ENCODE data around the gene TLL2. TPM values are rescaled to one million over a fixed set of nuclear protein-coding genes. Genes with fewer than 3 reads are reported as not detected.

Gene TLL2
- total RNA-seq, 1 donor from 2014 or later = 10.8 TPM

DNA sequence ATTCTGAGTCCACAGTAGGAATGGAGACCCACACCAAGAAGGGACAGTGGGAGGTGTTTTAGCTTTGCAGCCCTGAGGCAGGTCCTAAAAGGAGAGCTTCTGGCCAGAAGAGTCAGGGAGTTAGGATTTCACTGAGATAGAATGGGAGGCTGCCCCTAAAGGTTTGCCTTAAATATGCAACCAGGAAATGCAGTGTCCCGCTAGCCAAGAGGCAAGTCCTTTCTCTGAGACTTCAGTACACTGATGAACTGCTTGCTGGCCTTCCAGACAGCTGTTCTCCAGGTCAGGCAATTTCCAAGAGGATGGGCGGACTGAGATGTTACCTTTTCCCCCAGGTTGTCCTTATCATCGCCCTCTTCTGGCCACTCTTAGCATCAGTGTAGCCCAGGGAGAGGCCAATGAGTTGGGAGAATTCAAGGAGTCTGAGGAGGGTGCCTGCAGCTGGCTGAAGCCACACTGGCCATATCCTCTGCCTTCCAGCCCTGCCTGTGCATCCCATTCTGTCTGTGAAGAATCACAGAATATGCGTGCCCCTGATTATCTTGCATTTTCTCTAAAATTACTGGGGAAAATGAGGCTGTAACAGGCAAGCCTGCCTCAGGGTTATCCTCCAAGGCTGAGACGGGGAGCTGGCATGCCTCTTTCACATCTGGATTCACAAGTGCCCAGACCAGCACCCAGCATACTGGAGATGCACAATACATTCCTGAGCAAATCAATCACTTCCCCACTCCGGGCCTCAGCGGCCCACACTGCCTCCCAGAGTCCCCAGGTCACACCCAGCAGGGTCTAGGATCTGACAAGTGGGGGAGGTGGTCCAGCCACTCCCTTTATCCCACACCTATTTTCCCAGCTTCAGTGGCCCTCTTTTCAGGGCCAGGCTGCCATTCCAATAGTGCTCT lies 2.4 kb downstream of the TLL2 start:
- DNase-seq (ENCODE audit: missing footprints) (no peak), ATAC-seq (no peak)
- intact Hi-C loops (cut with DNase I) = loop anchor here (5.0 kb wide), 1 partner anchor 236 kb away; no protein-coding TSS in a partner anchor

DNA sequence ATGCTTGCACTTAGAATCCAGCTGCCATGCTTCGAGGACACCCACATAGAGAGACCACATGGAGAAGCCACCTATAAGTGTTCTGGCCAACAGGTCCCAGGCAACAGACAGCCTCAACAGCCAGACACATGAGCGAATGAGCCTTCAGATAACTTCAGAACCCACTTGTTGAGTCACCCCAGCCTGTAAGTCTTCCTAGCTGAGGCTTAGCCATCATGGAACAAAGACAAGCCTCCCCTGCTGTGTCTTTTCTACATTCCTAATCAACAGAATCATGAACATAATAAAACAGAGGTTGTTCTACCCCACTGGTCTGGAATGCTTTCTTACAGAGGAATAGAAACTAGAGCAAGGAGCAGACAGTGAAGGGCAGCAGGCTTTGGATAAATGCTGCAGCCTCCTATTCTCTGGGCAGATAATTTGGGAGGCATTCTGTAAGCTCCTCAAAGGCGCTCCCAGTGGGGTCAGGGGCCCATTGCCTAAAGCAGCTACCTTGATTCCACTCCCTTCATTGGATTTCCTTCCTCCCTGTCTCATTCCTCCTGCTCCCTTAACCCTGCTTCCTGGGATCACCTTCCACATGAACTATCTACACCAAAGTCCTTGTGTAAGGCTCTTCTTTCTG lies 4.6 kb downstream of the TLL2 start:
- DNase-seq (ENCODE audit: missing footprints) (no peak), ATAC-seq (no peak)
- intact Hi-C loops (cut with DNase I) = loop anchor here (5.0 kb wide), 1 partner anchor 37 kb away; no protein-coding TSS in a partner anchor

DNA sequence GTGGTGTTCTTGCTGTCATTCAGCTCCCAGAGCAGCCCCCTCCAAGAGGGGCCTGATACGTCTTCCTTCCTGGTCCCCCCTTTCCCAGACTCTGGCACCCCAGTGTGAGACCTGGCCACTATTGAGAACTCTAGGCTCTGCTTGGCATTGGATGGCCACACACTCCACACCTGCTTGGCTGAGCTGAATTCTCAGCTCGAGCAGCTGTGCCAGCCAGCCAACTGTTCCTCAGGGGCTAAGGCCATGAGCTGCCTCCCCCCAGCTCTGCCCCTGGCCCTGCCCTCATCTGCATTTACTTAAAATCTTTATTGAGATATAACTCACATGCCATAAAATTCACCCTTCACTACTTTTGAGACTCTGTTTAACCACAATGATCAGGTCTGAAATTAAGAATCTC lies 6.7 kb downstream of the TLL2 start:
- intact Hi-C loops (cut with DNase I) = loop anchor here (5.0 kb wide), 1 partner anchor 35 kb away; no protein-coding TSS in a partner anchor
- DNase-seq (ENCODE audit: missing footprints) (no peak), ATAC-seq (no peak)

DNA sequence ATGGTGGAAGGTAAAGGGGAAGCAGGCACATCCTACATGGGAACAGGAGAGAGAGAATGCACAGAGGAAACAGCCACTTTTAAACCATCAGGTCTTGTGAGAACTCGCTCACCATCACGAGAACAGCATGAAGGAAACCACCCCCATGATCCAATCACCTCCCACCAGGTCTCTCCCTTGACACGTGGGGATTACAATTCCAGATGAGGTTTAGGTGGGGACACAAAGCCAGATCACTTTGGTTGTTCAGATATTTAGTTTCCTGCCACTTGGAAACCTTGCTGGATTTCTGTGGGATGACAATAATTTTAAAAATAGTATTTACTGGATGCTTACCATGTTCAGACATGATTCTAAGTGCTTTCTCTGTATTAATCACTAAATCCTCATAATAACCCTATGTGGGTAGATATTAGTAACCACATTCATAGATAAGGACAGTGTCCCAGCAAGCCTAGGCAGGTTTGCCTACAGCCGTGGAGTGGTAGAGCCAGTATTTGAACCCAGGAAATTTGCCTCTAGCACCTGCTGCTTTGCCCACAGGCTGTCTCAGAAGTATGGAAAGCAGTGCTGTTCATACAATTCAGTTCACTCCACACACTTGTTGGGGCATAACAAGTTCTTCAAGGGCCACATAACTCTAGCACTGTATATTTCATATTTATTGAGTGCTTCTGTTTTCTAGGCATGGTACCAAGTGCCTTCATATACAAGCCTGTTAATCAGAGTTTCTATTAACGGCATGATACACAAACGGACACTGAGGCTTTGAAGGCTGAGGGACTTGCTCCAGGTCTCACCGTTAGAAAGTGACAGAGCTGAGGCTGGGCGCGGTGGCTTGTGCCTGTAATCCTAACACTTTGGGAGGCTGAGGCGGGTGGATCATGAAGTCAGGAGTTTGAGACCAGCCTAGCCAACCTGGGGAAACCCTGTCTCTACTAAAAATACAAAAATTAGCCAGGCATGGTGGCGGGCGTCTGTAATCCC lies 8.3 kb downstream of the TLL2 start:
- no peak for DNase-seq (ENCODE audit: missing footprints)
- ATAC-seq = peak; percentile 47
- intact Hi-C loops (cut with DNase I) = loop anchor here (5.0 kb wide), 1 partner anchor 33 kb away; no protein-coding TSS in a partner anchor

DNA sequence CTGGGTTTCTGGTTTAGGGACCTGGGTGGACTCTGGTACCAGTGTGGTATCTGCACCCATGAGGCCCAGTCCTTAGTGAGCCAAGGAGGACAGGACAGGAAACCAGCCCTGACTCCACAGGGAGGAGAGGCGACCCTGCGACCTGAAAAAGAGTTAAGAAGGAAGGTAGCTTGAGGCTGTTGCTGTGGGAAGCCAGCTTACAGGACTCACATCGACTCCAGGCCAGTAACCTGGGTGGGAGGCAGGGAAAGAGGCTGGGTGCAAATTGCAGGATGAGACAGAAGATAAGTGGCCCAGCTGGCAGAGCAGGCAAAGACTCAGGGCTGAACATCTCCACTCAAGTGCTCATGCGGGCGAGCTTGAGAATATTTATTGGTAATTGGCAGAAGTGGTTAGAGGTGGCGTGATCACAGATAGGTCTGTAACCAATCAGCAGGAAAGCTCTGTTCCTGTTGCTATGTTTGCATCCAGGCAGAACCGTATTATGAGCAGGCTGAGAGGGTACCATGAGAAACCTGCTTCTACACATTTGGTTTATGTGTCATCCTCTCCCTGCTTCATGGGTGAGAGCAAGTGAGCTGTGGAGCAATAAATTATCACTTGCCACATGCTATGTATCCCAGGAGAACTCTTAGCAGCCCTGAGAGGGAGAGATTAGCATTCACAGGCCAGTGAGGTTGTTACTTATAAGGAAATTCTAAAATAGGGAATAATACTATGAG lies 11.0 kb downstream of the TLL2 start:
- DNase-seq (ENCODE audit: missing footprints) (no peak), ATAC-seq (no peak)
- intact Hi-C loops (cut with DNase I) = no loop called here

DNA sequence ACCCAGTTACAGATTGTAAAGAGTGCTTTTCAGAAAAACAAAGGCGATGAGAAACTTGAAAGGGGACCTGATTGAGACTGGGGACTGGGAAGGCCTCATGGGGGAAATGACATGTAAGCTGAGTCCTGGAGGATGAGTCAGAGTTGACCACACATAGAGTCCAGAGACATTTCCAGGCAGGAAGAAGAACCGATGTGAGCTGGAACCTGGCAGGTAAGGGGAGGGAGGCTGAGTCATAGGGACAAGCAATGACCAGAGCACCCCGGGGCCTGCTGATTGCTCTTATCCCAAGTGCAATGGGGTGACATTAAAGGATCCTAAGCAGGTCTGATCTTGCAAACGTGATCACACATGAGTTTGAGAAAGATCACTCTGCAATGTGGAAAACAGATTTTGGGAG lies 11.7 kb downstream of the TLL2 start:
- no peak for ATAC-seq
- intact Hi-C loops (cut with DNase I) = no loop called here
- no peak for DNase-seq (ENCODE audit: missing footprints)

DNA sequence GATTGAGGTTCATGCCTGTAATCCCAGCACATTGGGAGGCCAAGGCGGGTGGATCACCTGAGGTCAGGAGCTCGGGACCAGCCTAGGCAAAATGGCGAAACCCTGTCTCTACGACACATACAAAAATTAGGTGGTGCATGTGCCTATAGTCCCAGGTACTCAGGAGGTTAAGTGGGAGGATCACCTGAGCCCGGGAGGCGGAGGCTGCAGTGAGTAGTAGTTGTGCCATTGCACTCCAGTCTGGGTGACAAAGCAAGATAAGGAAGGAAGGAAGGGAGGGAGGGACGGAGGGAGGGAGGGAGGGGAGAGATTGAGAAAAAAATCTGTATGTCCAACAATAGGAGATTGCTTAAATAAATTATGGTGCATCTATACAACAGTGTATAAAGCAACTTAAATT lies 13.2 kb downstream of the TLL2 start:
- intact Hi-C loops (cut with DNase I) = no loop called here
- ATAC-seq (peak; percentile 23), DNase-seq (ENCODE audit: missing footprints) (no peak)

DNA sequence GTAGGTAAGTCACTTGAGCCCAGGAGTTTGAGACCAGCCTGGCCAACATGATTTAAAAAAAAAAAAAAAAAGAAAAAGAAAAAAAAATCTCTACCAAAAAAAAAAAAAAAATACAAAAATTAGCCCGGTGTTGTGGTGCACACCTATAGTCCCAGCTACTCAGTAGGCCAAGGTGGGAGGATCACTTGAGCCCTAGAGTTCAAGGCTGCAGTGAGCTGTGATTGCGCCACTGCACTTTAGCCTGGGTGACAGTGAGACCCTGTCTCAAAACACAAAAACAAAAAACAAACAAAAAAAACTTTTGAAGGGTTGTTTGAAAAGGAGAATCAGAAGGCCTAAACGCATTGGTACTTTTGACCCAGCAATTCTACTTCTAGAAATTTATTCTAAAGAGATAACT lies 13.7 kb downstream of the TLL2 start:
- ATAC-seq = no peak
- DNase-seq (ENCODE audit: missing footprints) = no peak
- intact Hi-C loops (cut with DNase I) = no loop called here

DNA sequence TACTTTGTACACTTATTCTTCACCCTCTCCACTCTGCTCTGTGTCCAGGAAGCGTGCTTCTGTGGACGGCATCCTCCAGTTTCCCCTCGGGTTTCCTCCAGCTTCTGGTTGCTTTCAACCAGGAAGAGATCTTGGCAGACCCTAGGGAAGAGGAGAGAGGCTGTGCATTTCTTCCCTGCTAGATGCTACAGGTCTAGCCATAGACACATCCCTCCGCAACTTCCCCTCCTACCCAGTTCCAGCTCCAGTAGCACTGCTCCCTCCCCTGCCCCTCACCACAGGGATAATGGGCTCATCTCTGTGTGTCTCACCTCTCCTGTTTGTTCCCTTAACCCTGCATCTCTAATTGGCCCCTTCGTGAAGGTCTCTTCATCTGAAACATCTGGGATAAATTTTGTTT lies 16.3 kb downstream of the TLL2 start:
- intact Hi-C loops (cut with DNase I) = no loop called here
- no peak for DNase-seq (ENCODE audit: missing footprints)
- ATAC-seq = no peak

DNA sequence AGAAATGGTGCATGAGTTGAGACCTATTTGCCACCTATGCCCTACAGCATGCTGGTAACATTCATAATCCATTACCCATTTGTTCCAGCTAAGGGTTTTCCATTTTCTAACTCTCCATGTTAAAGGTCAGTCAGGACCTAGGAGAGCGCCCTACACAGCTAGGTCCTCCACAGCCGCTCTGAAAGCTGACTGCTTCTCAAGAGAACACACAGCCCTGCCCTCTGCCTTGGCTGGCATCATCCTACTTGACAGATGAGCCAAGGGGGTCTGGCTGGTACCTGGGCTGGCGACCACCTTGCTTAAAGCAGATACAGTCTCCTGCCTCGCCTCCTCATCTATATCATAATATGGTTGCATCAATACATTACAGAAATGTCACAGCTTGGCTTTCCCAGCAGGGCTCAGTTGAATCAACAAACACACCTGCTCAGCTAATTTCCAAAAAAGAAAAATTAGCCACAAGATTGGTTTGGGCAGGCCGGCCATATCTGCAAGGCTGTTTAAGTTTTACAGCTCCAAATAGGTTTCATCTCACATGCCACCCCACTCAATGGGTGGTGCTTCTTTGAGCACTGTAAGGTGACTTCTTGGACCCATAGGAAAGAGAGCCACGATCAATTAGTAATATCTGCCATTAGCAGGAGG lies 17.3 kb downstream of the TLL2 start:
- no peak for ATAC-seq
- intact Hi-C loops (cut with DNase I) = no loop called here
- no peak for DNase-seq (ENCODE audit: missing footprints)

DNA sequence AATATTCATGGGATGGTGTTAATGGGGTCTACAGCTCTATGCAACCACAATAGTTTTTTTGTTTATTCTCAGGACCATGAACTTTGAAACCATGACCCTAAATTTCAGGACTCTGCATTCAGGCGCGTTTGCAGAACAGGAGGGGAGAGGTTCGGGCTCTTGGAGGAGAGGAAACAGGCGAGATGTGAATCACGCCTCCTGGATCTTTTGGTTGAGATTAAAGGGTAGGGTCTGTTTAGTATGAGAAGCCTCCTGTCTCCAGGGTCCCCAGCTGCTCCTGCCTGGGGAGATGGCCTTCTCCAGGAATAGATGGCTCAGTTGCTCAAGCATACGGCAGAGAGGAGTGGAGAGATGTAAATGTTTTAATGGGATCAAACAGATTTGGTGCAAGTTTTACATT lies 18.2 kb downstream of the TLL2 start:
- intact Hi-C loops (cut with DNase I) = no loop called here
- ATAC-seq (no peak), DNase-seq (ENCODE audit: missing footprints) (no peak)

DNA sequence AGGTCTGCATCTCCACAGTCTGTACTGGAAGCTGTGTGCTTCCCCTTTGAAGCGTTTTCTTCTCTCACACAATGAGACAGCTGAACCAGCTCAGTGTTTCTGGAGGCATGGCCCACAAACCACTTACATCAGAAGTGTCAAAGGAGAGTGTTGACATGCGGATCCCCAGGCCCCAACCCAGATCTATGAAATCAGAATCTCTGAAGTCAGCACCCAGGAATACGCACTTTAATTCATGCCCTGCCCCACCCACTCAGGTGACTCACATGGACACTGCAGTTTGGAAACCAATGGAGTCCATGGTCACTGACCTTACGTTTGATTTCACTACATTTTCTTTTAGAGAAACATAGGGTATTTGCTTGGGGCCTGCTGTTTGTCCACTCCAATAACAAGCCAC lies 19.0 kb downstream of the TLL2 start:
- no peak for DNase-seq (ENCODE audit: missing footprints)
- no peak for ATAC-seq
- intact Hi-C loops (cut with DNase I) = no loop called here

DNA sequence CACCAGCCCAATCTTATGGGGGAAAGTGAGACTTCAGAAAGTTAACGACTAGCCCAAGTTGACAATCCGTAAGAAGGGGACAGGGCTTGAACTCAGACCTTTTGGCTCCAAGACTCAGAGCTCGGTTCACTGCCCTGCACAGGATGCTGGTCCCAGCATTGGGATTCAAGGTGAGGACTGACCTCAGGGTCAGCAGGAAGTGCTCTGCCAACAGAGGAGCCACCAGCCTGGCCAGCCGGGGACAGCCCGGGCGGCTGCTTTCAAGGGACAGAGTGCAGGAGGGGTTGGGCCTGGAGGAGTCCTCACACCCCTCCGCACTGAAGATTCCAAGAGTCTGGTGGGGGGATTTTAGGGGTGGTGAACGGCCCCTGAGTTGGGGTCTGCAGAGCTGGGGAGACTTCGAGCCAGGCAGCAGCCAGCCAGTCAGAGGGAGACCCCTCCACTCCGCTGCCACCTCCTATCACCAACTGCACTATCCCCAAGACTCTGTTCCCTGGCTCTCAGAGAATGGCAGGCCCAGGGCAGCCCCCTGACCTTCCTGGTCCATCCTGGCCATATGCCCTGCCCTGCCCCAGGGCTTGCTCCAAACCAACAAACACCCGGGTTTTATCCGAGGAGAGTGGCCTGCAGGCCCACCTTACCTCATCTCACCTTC lies 19.7 kb downstream of the TLL2 start:
- DNase-seq (ENCODE audit: missing footprints) (no peak), ATAC-seq (no peak)
- intact Hi-C loops (cut with DNase I) = no loop called here

DNA sequence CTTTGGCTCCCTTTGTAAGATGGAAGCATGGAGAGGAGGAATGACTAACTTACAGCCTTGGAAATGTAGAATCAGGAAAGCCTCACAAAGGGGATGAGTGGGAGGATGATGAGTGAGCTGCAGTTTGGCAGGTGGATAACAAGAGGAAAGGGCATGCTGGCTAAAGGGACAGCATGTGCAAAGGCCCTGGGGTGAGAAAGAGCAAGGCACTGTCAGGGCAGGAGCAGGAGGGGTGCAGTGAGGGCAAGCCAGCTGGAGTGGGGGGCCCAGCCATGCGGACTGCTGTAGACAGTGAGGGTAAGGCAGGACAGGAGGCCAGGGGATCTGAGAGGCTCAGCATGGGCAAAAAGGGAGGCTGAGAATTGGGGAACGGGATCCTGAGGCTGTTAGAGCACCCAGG lies 20.5 kb downstream of the TLL2 start:
- intact Hi-C loops (cut with DNase I) = no loop called here
- ATAC-seq = no peak
- DNase-seq (ENCODE audit: missing footprints) = no peak

DNA sequence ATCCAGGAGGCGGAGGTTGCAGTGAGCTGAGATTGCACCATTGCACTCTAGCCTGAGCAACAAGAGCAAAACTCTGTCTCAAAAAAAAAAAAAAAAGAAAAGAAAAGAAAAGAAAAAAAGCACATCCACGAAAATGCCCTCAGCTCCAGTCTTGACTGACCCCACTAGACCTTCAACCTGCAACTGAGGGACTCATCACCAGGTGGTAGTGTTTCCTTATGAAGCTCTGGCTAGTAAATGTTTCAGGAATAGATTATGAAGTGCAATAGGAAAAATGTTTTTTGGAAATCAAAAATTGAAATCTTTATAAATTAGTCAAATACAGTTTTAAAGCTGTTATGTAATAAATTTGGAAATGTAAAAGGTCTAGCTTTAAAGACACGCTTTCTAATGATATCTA lies 22.4 kb downstream of the TLL2 start:
- no peak for DNase-seq (ENCODE audit: missing footprints)
- intact Hi-C loops (cut with DNase I) = no loop called here
- ATAC-seq = no peak

DNA sequence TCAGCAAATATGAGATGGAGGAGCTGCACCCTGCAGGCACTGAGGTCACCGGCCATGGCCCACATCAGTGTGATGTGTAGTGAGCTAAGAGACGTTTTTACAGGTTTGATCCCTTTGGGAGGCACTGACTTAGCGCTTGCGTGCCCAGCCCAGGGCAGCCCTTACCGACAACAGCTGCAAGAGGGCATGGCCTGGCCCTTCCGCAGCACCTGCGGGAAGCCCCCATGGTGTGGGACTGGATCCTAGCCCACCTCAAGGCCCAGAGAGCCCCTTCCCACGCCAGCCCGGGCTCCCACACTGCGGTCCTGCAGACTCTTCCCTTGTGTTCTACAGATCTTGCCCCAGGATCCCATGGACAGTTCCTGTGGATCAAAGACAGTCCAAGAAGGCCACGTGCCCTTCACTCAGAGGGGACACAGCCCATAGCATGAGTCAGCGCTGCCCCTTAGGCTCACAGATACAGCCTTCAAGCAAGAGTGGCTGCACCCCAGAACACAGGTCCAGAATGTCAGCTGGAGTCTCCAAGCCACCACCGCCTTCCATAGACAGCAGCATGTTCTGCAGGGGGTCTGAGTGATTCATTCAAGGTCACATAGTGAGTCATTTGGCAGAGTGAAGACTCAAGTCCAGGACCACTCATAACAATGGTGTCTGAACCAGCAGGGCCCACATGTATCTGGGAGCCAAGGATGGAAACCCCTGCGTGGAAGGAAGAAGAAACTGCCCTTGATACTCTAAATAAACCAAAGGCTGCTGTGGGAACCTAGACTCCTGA lies 25.4 kb downstream of the TLL2 start:
- DNase-seq (ENCODE audit: missing footprints) (no peak), ATAC-seq (no peak)
- intact Hi-C loops (cut with DNase I) = no loop called here
